H9 (cell line): ENCODE measurements around the gene PLIN4. TPM values are rescaled to one million over a fixed set of nuclear protein-coding genes. Genes with fewer than 3 reads are reported as not detected.

Experiments
- DNase-seq: peaks from one replicate; pipeline ENCODE4 v3.0.0-alpha.2; 2017
- H2AFZ ChIP-seq: one replicate; pipeline ENCODE4 v1.6.1; 2013; ENCODE audit warnings: mild to moderate bottlenecking, low read length, control low read depth, moderate library complexity
- H2AK5ac ChIP-seq: 2 replicates; pipeline ENCODE4 v1.6.1; 2013; ENCODE audit warnings: low read length, control low read depth, mixed read lengths; ENCODE audit not compliant: insufficient read length
- H2BK120ac ChIP-seq: one replicate; pipeline ENCODE4 v1.6.1; 2013; ENCODE audit warnings: low read depth, mild to moderate bottlenecking, low read length, control low read depth, inconsistent platforms; ENCODE audit not compliant: poor library complexity, severe bottlenecking
- H2BK12ac ChIP-seq: 2 replicates; pipeline ENCODE4 v1.6.1; 2013; ENCODE audit warnings: low read length, control low read depth, mixed read lengths, low read depth; ENCODE audit not compliant: insufficient read length
- H2BK15ac ChIP-seq: 2 replicates; pipeline ENCODE4 v1.6.1; 2013; ENCODE audit warnings: low read depth, low read length, control low read depth
- H2BK20ac ChIP-seq: one replicate; pipeline ENCODE4 v1.6.1; 2013; ENCODE audit warnings: low read depth, mild to moderate bottlenecking, low read length, control low read depth, inconsistent platforms; ENCODE audit not compliant: poor library complexity, severe bottlenecking
- H2BK5ac ChIP-seq: 2 replicates; pipeline ENCODE4 v1.6.1; 2013; ENCODE audit warnings: low read length, control low read depth, mixed read lengths; ENCODE audit not compliant: insufficient read length
- H3K14ac ChIP-seq: 2 replicates; pipeline ENCODE4 v1.6.1; 2013; ENCODE audit warnings: low read length, control low read depth; ENCODE audit not compliant: insufficient read depth
- H3K18ac ChIP-seq: 2 replicates; pipeline ENCODE4 v1.6.1; 2013; ENCODE audit warnings: low read depth, mild to moderate bottlenecking, mixed read lengths, low read length, control low read depth; ENCODE audit not compliant: insufficient read length
- H3K23ac ChIP-seq: 2 replicates; pipeline ENCODE4 v1.6.1; 2013; ENCODE audit warnings: low read length, control low read depth, mixed read lengths, low read depth; ENCODE audit not compliant: insufficient read length
- H3K23me2 ChIP-seq: 2 replicates; pipeline ENCODE4 v1.6.1; 2013; ENCODE audit warnings: low read depth, mild to moderate bottlenecking, mixed read lengths, low read length, control low read depth; ENCODE audit not compliant: insufficient read length, poor library complexity, severe bottlenecking
- H3K27ac ChIP-seq: 2 replicates; pipeline ENCODE4 v1.5.1; 2013; ENCODE audit warnings: low read length, control low read depth, mixed read lengths, low read depth; ENCODE audit not compliant: insufficient read length
- H3K27me3 ChIP-seq: 2 replicates; pipeline ENCODE4 v1.6.1; 2013; ENCODE audit warnings: low read length, control low read depth, inconsistent platforms; ENCODE audit not compliant: insufficient read depth
- H3K4ac ChIP-seq: 2 replicates; pipeline ENCODE4 v1.6.1; 2013; ENCODE audit warnings: low read depth, mild to moderate bottlenecking, control low read depth, inconsistent platforms, low read length, moderate library complexity
- H3K4me1 ChIP-seq: 2 replicates; pipeline ENCODE4 v1.6.1; 2013; ENCODE audit warnings: low read length, control low read depth, inconsistent platforms; ENCODE audit not compliant: insufficient read depth
- H3K4me2 ChIP-seq: 2 replicates; pipeline ENCODE4 v1.6.1; 2013; ENCODE audit warnings: low read length, control low read depth, mixed read lengths; ENCODE audit not compliant: insufficient read length, insufficient read depth
- H3K56ac ChIP-seq: 2 replicates; pipeline ENCODE4 v1.6.1; 2013; ENCODE audit warnings: low read depth, mild to moderate bottlenecking, mixed read lengths, low read length, control low read depth; ENCODE audit not compliant: insufficient read length
- H3K79me1 ChIP-seq: 2 replicates; pipeline ENCODE4 v1.6.1; 2013; ENCODE audit warnings: low read depth, mild to moderate bottlenecking, moderate library complexity, low read length, control low read depth, inconsistent platforms; ENCODE audit not compliant: insufficient read depth, poor library complexity, severe bottlenecking
- H3K79me2 ChIP-seq: 2 replicates; pipeline ENCODE4 v1.6.1; 2013; ENCODE audit warnings: low read length, control low read depth, inconsistent platforms; ENCODE audit not compliant: insufficient read depth
- H3K9ac ChIP-seq: 2 replicates; pipeline ENCODE4 v1.6.1; 2013; ENCODE audit warnings: low read length, control low read depth, mixed read lengths; ENCODE audit not compliant: insufficient read length; ENCODE audit errors: extremely low read depth
- H3K9me3 ChIP-seq: one replicate; pipeline ENCODE4 v1.6.1; 2013; ENCODE audit warnings: low read depth, low read length, inconsistent platforms; ENCODE audit not compliant: control insufficient read depth
- H3T11ph ChIP-seq: one replicate; pipeline ENCODE4 v1.6.1; 2013; ENCODE audit warnings: mild to moderate bottlenecking, low read length, control low read depth, inconsistent platforms
- H4K20me1 ChIP-seq: one replicate; pipeline ENCODE4 v1.6.1; 2013; ENCODE audit not compliant: control insufficient read depth, insufficient read length, insufficient read depth
- H4K5ac ChIP-seq: 2 replicates; pipeline ENCODE4 v1.6.1; 2013; ENCODE audit warnings: low read depth, mild to moderate bottlenecking, mixed read lengths, low read length, control low read depth; ENCODE audit not compliant: insufficient read length
- H4K8ac ChIP-seq: replicated peaks from 2 replicates; pipeline ENCODE4 v1.6.1; 2013; ENCODE audit warnings: low read length, control low read depth, mixed read lengths, low read depth; ENCODE audit not compliant: insufficient read length
- H4K91ac ChIP-seq: 2 replicates; pipeline ENCODE4 v1.6.1; 2013; ENCODE audit warnings: low read depth, mild to moderate bottlenecking, moderate library complexity, mixed read lengths, low read length, control low read depth; ENCODE audit not compliant: insufficient read length
- H3K27ac Mint-ChIP-seq, 3 experiments: 2 replicates in 2 of 3; 3 replicates in 1 of 3; pipeline ENCODE4 v1.8.0; 2020 to 2021; ENCODE audit warnings: mixed read lengths in 3 of 3, mild to moderate bottlenecking in 1 of 3, moderate library complexity in 1 of 3
- H3K27me3 Mint-ChIP-seq: 2 replicates; pipeline ENCODE4 v1.8.0; 2021; ENCODE audit warnings: low read depth, mild to moderate bottlenecking, moderate library complexity, mixed read lengths
- H3K36me3 Mint-ChIP-seq, 3 experiments: 2 replicates in 2 of 3; 3 replicates in 1 of 3; pipeline ENCODE4 v1.8.0; 2020 to 2021; ENCODE audit warnings: low read depth in 3 of 3, mixed read lengths in 3 of 3; ENCODE audit not compliant: insufficient read depth in 1 of 3
- H3K4me1 Mint-ChIP-seq, 2 experiments: 2 replicates each; pipeline ENCODE4 v1.8.0; 2020; ENCODE audit warnings: mixed read lengths in 2 of 2
- H3K4me3 Mint-ChIP-seq, 2 experiments: 2 replicates in 1 of 2; 3 replicates in 1 of 2; pipeline ENCODE4 v1.8.0; 2020 to 2021; ENCODE audit warnings: mild to moderate bottlenecking in 2 of 2, mixed read lengths in 2 of 2, moderate library complexity in 1 of 2
- H3K9me3 Mint-ChIP-seq, 2 experiments: 2 replicates in 1 of 2; 3 replicates in 1 of 2; pipeline ENCODE4 v1.8.0; 2020; ENCODE audit warnings: mild to moderate bottlenecking in 2 of 2, mixed read lengths in 2 of 2, moderate library complexity in 1 of 2
- WGBS: extraction: QIAGEN DNeasy Blood & Tissue Kit; methylation state at CpG from one replicate; pipeline ENCODE4 v1.1.7; 2013; ENCODE audit warnings: missing lambda C conversion rate, low lambda C conversion rate, mixed read lengths; ENCODE audit not compliant: insufficient read length; ENCODE audit errors: extremely low coverage; 5-methylcytosine and 5-hydroxymethylcytosine counted together
- total RNA-seq: library from RNA; stranded (reverse); gene quantifications from 2 replicates; pipeline ENCODE4 v1.2.1, GENCODE V29; 2021
- TF ChIP-seq, protein P1 (sequence below): fragments of 200-600 bp; sonication (generic); conservative IDR thresholded peaks from 3 replicates; pipeline ENCODE4 v1.8.0; 2021; ENCODE audit warnings: antibody characterized with exemption, mild to moderate bottlenecking

The PLIN4 gene
- total RNA-seq, 1 experiment from 2014 or later, result 1.1 TPM

DNA sequence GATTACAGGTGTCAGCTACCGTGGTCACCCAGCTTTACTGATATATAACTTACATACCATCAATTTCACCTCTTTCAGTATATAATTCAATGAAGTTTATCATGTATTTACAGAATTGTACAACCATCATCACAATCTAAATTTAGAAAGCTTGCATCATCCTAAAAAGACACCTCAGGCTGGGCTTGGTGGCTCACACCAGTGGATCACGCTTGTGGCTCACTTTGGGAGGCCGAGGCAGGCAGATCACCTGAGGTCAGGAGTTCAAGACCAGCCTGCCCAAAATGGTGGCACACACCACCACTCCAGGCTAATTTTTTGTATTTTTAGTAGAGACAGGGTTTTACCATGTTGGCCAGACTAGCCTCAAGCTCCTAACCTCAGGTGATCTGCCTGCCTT, 50.5 kb downstream of the PLIN4 start:
- Histone ChIP-seq H3K4me2 (no peak overlapping the region), H4K8ac (no peak overlapping the region), H2BK12ac (no peak overlapping the region), H2BK120ac (no peak overlapping the region), H2BK5ac (no peak overlapping the region), H3K18ac (no peak overlapping the region), H2AFZ (no peak overlapping the region), H3K9me3 (no peaks in the 10 kb centered on the region), H2AK5ac (no peak overlapping the region), H4K5ac (no peak overlapping the region), H3K27ac (no peak overlapping the region), H4K91ac (no peak overlapping the region), H3K4ac (no peak overlapping the region), H2BK20ac (no peak overlapping the region), H3K9ac (no peak overlapping the region), H3K23ac (no peak overlapping the region), H3K27me3 (no peaks in the 10 kb centered on the region), H2BK15ac (no peak overlapping the region), H3K14ac (no peak overlapping the region), H4K20me1 (no peaks in the 10 kb centered on the region), H3K23me2 (peaks cover 3% of the 10 kb centered on the region), H3K79me1 (no peaks in the 10 kb centered on the region), H3K4me1 (no peaks in the 10 kb centered on the region), H3T11ph (no peak overlapping the region), H3K56ac (no peak overlapping the region), H3K79me2 (peaks cover 4% of the 10 kb centered on the region; the same call in 1 of the 2 replicates)
- TF ChIP-seq, protein P1, sequence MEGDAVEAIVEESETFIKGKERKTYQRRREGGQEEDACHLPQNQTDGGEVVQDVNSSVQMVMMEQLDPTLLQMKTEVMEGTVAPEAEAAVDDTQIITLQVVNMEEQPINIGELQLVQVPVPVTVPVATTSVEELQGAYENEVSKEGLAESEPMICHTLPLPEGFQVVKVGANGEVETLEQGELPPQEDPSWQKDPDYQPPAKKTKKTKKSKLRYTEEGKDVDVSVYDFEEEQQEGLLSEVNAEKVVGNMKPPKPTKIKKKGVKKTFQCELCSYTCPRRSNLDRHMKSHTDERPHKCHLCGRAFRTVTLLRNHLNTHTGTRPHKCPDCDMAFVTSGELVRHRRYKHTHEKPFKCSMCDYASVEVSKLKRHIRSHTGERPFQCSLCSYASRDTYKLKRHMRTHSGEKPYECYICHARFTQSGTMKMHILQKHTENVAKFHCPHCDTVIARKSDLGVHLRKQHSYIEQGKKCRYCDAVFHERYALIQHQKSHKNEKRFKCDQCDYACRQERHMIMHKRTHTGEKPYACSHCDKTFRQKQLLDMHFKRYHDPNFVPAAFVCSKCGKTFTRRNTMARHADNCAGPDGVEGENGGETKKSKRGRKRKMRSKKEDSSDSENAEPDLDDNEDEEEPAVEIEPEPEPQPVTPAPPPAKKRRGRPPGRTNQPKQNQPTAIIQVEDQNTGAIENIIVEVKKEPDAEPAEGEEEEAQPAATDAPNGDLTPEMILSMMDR, result no peak
- H3K27me3 Mint-ChIP-seq, result peaks cover 2% of the 10 kb centered on the region; the same call in 1 of the 2 replicates
- no CpG with 5 or more reads among the region's 3 CpGs for WGBS
- no peak overlapping the region for H3K27ac Mint-ChIP-seq
- no peak for DNase-seq
- peaks cover 0 to 3% of the 10 kb centered on the region in 2 experiments; a peak in 3 of 5 replicates for H3K9me3 Mint-ChIP-seq
- peaks cover 0 to 5% of the 10 kb centered on the region in 2 experiments; a peak in 1 of 4 replicates for H3K4me1 Mint-ChIP-seq
- H3K36me3 Mint-ChIP-seq, result no peaks in the 10 kb centered on the region
- H3K4me3 Mint-ChIP-seq, result no peak overlapping the region
